Measurements from ENCODE around the gene CTNNA3. TPM values are rescaled to one million over a fixed set of nuclear protein-coding genes. Genes with fewer than 3 reads are reported as not detected.
"Not testable (repeated sequence)": the region's sequence is repeated elsewhere in the genome, so short reads cannot be mapped to it uniquely, and the experiment has no call there.

The CTNNA3 gene
- total and polyA plus RNA-seq, 4 donors: under 0.01 to 39.8 (median 0.09) TPM

DNA sequence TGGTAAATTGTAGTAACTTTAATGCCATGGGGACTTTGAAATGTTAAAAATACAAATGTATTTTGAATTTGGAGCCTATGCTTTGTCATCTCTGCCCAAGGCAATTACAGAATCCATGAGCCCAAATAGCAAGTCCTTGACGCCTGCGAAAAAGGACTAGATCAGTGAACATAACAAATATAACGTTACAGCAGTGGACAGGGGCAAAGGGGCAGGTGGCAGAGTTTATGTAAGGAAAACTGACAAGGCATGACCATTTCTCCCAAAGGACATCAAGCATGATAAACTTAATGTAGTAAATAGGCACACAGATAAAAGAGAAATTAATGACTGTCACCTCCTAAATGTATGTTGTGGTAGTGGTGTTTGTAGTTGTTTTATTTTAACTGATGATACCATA is 473.1 kb downstream of the CTNNA3 start:
- no peak overlapping the region for H3K9ac ChIP-seq (ENCODE audit: insufficient read depth in 1 of 2, low read length in 2 of 2)
- peaks cover 0 to 7% (median 0%) of the 10 kb centered on the region in 5 donors for H3K4me1 ChIP-seq (ENCODE audit: control insufficient read depth in 5 of 5, insufficient read depth in 5 of 5, low read length in 5 of 5)
- DNase-seq (no peak), ATAC-seq (ENCODE audit: insufficient read depth, low FRiP score) (no peak)
- 69 to 80% methylated on average over 3 of the region's 3 CpGs for WGBS, 2 donors
- no peaks in the 10 kb centered on the region for H3K36me3 ChIP-seq (ENCODE audit: control insufficient read depth in 4 of 4, insufficient read depth in 4 of 4, low read length in 4 of 4)
- H3K27me3 ChIP-seq (ENCODE audit: control insufficient read depth in 3 of 3, insufficient read depth in 3 of 3, low read length in 2 of 3): no peaks in the 10 kb centered on the region
- no peak overlapping the region for H3K4me3 ChIP-seq
- TF ChIP-seq, protein P1, sequence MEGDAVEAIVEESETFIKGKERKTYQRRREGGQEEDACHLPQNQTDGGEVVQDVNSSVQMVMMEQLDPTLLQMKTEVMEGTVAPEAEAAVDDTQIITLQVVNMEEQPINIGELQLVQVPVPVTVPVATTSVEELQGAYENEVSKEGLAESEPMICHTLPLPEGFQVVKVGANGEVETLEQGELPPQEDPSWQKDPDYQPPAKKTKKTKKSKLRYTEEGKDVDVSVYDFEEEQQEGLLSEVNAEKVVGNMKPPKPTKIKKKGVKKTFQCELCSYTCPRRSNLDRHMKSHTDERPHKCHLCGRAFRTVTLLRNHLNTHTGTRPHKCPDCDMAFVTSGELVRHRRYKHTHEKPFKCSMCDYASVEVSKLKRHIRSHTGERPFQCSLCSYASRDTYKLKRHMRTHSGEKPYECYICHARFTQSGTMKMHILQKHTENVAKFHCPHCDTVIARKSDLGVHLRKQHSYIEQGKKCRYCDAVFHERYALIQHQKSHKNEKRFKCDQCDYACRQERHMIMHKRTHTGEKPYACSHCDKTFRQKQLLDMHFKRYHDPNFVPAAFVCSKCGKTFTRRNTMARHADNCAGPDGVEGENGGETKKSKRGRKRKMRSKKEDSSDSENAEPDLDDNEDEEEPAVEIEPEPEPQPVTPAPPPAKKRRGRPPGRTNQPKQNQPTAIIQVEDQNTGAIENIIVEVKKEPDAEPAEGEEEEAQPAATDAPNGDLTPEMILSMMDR (IDR thresholded peaks at IDR 0.05; ENCODE audit: control extremely low read depth, extremely low read depth): no peak
- H3K9me3 ChIP-seq (ENCODE audit: control insufficient read depth in 4 of 4, insufficient read depth in 3 of 4, low read length in 3 of 4): peaks cover 0 to 6% (median 0%) of the 10 kb centered on the region in 4 donors
- no peak overlapping the region for H3K27ac ChIP-seq (ENCODE audit: low read depth in 1 of 2, low read length in 1 of 2)

DNA sequence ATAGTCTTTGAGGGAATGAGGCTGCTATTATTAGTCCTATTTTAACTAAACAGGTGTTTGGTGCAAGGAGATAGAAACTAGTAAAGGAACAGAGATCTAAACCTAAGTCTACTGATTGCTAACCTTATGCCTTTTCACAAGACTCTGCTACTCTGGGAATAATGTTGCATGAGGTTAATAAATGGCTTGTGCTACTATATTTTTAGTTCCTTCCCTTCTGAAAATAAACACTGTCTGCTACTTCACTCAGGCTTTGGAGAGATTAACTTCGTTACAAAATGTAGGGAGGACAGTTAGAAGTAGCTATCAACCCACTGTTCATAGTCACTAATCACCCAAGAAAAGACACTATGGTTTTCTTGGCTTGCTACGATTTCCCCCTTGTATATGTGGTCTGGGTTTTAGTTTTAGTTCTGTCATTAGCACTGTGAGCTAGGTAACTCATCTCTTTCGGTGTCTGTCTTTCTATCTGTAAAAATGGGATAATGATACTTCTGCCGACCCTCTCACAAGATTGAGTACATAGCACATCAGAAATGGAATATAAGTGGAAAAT is 474.0 kb downstream of the CTNNA3 start:
- Histone ChIP-seq H3K4me3 (no peak overlapping the region), H3K9me3 (ENCODE audit: control insufficient read depth in 4 of 4, insufficient read depth in 3 of 4, low read length in 3 of 4) (peaks cover 0 to 6% (median 0%) of the 10 kb centered on the region in 4 donors), H3K27ac (ENCODE audit: low read depth in 1 of 2, low read length in 1 of 2) (peak overlapping the region in 1 of 2 donors; percentile 16), H3K4me1 (ENCODE audit: control insufficient read depth in 5 of 5, insufficient read depth in 5 of 5, low read length in 5 of 5) (peaks cover 0 to 7% (median 0%) of the 10 kb centered on the region in 5 donors), H3K36me3 (ENCODE audit: control insufficient read depth in 4 of 4, insufficient read depth in 4 of 4, low read length in 4 of 4) (no peaks in the 10 kb centered on the region), H3K9ac (ENCODE audit: insufficient read depth in 1 of 2, low read length in 2 of 2) (no peak overlapping the region), H3K27me3 (ENCODE audit: control insufficient read depth in 3 of 3, insufficient read depth in 3 of 3, low read length in 2 of 3) (no peaks in the 10 kb centered on the region)
- 78 to 82% methylated on average over 4 of the region's 4 CpGs for whole genome bisulfite sequencing, 2 donors
- TF ChIP-seq, protein P1 (IDR thresholded peaks at IDR 0.05; ENCODE audit: control extremely low read depth, extremely low read depth): no peak
- DNase-seq (no peak), ATAC-seq (ENCODE audit: insufficient read depth, low FRiP score) (no peak)

DNA sequence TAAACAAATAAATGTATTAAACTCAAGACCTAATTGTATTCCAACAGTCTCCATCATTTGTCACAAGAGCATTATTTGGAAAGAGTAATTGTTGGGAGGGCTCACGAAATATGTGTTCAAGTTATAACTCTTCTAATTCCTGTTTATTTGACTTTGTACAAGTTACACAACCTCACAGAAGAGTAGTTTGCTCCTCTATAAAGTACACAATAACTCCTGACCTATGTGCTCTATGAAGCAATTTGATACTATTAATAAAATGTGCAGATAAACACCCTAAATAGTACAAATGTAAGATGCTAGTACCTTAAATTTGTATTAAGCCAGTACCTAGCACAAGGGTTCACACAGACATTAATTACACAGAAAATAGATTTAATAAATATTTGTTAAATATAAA is 484.3 kb downstream of the CTNNA3 start:
- WGBS, 2 donors: 32 to 76% methylated on average over 1 of the region's 1 CpG
- ATAC-seq (ENCODE audit: insufficient read depth, low FRiP score) (no peak), DNase-seq (no peak)
- Histone ChIP-seq H3K4me1 (ENCODE audit: control insufficient read depth in 5 of 5, insufficient read depth in 5 of 5, low read length in 5 of 5) (peaks cover 0 to 8% (median 0%) of the 10 kb centered on the region in 5 donors), H3K4me3 (no peak overlapping the region), H3K36me3 (ENCODE audit: control insufficient read depth in 4 of 4, insufficient read depth in 4 of 4, low read length in 4 of 4) (no peaks in the 10 kb centered on the region), H3K27ac (ENCODE audit: low read depth in 1 of 2, low read length in 1 of 2) (no peak overlapping the region), H3K9me3 (ENCODE audit: control insufficient read depth in 4 of 4, insufficient read depth in 3 of 4, low read length in 3 of 4) (no peaks in the 10 kb centered on the region), H3K27me3 (ENCODE audit: control insufficient read depth in 3 of 3, insufficient read depth in 3 of 3, low read length in 2 of 3) (no peaks in the 10 kb centered on the region), H3K9ac (ENCODE audit: insufficient read depth in 1 of 2, low read length in 2 of 2) (no peak overlapping the region)
- TF ChIP-seq, protein P1 (IDR thresholded peaks at IDR 0.05; ENCODE audit: control extremely low read depth, extremely low read depth): no peak

GRCh38 chr10:67207923-67208322 is 488.1 kb downstream of the CTNNA3 start:
- not testable (repeated sequence) for H3K36me3 ChIP-seq (ENCODE audit: control insufficient read depth in 4 of 4, insufficient read depth in 4 of 4, low read length in 4 of 4); H3K9ac ChIP-seq (ENCODE audit: insufficient read depth in 1 of 2, low read length in 2 of 2); H3K27me3 ChIP-seq (ENCODE audit: control insufficient read depth in 3 of 3, insufficient read depth in 3 of 3, low read length in 2 of 3); H3K9me3 ChIP-seq (ENCODE audit: control insufficient read depth in 4 of 4, insufficient read depth in 3 of 4, low read length in 3 of 4); H3K4me3 ChIP-seq; DNase-seq; ATAC-seq (ENCODE audit: insufficient read depth, low FRiP score); H3K27ac ChIP-seq (ENCODE audit: low read depth in 1 of 2, low read length in 1 of 2); H3K4me1 ChIP-seq (ENCODE audit: control insufficient read depth in 5 of 5, insufficient read depth in 5 of 5, low read length in 5 of 5)
- WGBS, 2 donors: 87% methylated on average over 6 of the region's 6 CpGs
